Stimulated activated CD4-positive, alpha-beta T cell treated with anti-CD3 and anti-CD28 coated beads, Interleukin-2, amount 100 ng/mL, for 48 hours (primary cell): ENCODE data around the gene MTMR10.

Source experiments
- DNase-seq, 2 donors: peaks; one replicate each; pipeline ENCODE4 v3.0.0-alpha.2; 2020

MTMR10 gene

DNA sequence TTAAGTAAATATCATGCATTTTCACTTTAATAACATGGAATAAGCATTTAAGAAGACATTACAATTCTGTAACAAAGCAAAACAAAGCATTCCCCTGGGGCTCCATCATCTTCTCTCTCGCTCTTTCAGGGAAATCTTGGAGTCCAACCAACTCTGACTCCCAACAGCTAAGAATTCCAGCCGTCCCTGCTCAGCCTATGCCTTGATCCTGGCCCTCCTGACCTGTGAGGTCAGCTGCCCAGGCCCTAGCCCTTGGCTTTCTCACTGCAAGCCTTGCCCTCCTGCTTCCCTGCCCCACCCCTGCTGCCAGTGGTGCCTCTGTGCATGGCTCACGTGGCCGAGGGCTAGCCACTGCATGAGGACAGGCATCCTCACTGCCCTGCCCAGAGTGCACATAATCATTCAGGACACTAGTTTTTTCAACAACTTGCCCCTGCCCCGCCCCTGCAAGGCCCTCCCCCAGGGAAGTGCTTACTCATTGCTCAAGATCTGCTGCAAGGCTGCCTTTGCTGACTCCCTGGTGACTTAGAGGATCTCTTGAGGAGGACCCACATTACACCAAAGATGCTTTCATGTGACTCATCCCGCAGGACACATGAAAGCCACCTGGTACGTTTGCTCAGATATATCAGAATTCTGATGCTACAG is 37.6 kb downstream of the MTMR10 start:
- DNase-seq = no peak

DNA sequence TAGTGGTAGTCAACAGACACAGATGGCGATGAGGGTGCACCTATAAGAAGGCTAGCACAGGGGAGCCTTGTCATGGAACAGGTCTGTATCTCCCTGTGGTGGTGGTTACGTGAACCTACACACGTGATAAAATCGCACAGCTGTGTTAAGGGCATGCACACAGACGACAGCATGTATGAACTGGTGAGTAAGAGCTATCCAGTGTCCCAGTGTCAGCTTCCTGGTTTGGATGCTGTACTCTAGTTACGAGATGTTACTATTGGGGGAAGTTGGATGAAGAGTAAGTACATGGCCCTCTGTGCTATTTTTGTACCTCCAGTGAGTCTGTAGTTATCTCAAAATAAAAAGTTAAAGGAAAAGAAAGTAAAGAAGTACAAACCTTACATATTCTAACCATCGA is 38.2 kb downstream of the MTMR10 start:
- DNase-seq = no peak

DNA sequence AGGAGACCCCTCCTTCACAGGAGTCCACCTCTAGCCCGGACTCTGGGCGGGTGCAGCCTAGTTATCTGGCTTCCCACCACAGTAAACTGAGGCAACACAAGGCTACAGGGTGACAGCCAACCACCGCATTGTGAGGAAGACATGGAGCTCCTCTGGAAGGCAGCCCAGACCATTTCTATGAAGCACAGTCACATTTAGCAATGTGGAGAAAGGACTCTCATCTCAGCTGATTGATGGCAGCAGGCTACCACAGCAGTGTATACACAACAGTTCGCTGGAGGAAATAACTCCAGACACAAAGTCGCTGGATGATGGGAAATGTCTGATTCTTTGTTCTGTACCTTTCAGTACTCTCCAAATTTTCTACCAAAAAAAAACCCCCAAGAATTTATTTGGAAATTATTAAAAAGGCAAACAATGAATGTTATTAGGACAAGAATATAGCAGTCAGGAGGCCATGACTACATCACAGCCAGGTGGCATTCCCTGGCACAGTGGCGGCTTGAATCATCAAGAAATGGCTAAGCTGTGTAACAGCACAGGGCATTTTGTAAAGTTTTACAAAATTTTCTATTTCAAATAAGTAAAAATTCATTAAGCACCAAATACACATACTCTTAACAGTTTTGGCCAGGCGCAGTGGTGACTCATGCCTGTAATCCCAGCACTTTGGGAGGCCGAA is 47.6 kb downstream of the MTMR10 start:
- no peak for DNase-seq

DNA sequence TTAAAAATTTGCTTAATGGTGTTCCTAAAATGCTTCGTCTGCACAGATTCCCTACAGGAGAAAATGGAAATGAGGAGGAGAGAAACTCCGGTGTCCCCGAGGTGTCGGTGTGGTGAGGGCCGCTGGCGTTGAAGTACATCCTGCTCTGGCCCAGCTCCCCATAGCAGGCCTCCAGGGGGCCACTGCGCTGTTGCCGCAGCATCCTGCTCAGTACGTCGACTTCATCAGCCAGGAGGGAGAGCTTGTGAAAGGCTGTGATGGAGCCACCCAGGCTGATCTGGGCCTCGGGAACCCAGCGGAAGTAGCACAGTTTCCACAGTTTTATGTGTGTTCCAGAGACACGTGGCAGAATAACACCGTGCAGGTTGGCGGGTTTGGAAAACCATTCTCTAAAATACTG is 49.9 kb downstream of the MTMR10 start:
- no peak for DNase-seq

DNA sequence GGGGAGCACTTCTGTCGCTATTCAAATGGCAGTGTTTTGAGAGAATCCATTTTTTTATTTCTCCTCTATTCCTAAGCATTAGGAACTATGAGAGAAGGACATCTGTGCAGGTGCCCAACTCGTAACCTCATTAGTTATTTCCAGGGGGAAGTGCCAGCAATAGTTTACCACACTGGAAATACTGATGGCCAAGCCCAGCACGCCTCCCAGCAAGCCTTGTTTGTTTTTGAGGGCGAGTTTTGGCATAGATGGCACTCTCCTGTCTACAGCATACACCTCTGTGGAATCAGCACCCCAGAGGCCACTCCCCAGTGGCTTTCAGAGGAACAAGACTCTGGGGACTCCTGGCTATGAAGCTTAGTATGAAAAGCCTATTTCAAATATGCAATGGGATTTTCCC is 51.1 kb downstream of the MTMR10 start:
- no peak for DNase-seq

DNA sequence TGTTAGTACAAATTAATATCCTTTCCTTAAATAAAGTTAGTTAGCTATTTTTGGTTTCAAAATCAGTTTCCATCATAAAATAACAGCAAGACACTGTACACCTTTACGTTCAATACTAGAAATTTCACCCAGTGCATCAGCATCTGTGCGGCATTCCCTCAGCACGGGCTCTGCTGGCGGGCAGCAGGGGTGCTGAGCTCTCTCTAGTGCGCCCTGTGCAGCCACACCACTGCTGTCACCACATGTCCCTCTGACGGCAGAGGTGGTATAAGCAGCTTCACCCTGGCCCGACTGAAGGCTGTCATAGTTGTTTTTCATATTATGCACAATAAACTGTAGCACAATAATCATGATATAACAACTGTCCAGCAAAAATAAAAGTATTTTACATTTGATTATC is 52.3 kb downstream of the MTMR10 start:
- no peak for DNase-seq

DNA sequence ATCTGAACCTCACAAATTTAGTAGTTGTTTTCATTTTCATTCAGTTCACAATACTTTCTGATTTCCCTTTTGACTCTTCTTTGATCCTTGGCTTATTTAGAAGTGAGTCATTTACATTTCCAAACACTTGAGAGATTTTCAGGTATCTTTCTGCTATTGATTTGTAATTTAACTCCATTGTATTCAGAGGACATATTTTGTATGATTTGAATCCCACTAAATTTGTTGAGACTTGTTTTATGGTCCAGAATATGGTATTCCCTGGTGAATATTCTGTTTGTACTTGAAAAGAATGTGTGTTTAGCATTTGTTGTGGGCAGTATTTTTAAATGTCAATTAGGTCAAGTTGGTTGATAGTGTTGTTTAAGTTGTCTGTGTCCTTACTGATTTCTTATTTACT is 58.1 kb downstream of the MTMR10 start:
- DNase-seq = no peak

DNA sequence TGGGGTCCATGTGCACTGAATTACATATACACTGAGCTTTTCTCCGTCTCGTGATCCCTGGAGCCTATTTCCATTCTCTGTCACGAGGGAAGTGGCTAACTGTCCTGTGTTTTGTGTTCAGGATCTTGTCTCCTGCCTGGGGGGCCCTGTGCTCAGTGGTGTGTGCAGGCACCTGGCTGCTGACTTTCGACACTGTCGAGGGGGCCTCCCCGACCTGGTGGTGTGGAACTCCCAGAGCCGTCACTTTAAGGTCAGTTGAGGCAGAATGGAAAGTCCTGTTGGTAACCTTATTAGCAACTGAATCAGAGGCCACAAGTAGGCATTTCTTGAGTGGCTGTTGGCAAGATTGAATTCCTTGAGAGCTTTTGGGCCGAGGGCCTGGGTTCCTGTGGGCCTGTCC is 61.0 kb downstream of the MTMR10 start:
- no peak for DNase-seq

DNA sequence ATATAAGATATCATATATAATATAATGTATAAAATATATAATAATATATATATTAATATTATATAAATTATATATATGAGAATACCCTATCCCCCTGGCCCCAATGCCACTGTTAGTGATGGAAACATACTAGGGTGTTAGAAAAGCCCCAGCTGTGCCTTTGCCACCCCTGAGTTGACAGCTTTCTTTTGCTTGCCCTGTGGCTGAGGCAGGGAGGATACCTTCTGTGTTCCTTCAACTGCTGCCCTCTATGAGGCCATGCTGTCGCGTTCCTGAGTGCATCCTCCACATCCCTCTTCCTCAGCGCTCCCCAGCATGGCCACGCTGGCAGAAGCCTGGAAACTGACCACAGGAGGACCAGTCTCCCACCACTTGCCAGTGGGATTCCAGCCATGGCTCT is 61.4 kb downstream of the MTMR10 start:
- no peak for DNase-seq

DNA sequence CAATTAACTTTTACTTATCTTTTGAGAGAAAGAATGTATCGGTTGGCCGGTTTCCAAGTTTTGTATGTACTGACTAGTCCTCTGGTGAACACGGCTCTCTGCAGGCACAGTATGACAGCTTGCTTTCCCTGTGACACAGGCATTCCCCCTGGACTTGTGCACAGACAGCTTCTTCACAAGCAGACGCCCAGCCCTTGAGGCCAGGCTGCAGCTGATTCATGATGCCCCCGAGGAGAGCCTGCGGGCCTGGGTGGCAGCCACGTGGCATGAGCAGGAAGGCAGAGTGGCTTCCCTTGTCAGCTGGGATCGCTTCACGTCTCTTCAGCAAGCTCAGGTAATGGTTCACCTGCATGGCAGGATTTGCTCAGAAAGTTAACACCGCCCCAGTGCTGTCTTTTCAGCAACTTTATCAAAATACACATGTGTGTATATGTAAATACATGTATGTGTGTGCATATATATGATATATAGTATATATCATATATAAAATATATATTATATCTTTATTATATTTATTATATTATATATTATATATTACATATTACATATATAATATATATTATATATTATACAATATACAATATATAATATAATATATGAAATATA is 62.3 kb downstream of the MTMR10 start:
- no peak for DNase-seq

DNA sequence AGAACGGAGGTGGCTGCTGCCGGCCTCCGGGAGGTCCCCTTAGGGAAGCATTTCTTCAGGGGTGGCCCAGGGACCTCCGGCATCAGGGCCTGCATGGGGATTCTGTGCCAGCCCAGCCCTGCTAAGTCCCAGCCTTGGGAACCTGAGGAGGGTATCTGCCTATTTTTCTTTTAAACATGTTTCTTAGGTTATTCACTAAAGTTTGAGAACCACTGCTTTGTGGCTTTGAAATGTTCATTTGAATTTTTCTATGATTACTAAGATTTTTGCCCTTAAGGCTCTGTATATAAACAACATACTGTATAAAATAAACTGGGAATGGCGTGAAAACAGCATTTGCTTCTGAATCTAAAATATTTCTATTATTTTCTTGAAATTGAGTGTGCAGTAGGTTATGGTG is 63.4 kb downstream of the MTMR10 start:
- DNase-seq = no peak

DNA sequence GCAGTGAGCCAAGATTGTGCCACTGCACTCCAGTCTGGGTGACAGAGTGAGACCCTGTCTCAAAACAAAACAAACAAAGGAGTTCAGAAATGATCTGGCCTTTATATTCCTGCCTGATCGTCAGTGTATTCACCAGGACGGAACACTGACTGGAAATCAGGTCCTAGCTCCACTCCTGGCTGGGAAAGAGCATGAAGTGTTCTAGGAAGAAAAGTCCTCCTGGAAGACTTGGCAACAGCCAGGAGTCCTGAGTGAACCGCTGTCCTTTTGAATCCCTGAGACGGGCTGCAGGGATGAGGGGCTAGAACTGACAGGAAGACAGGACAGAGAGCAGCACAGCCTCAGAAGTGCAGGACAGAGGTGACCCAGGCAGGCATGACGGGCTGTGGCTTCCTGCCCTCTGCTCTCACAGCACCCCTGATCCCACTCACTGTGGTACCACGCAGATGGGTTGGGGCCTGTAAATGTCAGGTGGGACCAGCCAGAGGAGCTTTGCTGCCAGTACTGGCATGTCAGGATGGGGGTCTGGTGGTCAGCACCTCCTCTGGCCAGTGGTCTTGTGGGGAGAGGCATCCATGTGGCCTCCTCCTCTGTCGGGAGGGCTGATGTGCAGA is 64.2 kb downstream of the MTMR10 start:
- no peak for DNase-seq

DNA sequence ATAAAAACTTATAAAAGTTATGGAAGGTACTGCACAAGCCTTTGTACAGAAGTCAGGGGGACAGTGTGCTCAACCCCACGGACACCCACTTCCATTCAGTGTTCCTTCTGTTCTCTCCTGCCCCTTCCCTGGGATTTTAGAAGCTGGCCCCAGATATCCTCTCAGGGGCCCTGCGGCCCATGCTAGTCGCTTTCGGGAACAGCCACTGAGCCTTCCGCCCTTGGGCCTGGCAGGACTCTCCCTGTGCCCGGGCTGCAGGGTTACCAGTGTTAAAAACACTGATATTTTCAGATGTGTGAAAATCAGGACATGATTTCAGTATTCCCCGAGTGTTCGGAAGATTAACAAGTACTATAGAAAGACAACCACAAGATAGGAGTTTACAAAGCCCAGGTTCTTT is 65.3 kb downstream of the MTMR10 start:
- no peak for DNase-seq

DNA sequence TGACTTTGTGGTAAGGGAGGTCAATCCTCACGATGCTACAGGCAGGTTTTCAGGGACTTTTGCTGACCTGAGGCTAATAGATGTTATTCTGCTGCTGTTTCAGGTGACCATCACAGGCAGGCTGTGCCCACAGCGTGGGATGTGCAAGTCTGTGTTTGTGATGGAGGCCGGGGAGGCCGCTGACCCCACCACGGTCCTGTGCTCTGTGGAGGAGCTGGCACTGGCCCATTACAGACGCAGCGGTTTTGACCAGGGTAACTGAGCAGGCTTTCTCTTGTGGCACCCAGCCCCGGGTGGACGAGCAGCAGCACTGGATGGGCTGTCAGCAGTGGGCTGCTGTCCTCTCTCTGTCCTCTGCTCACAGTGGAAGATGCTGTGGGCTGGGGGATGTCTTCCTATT is 65.7 kb downstream of the MTMR10 start:
- DNase-seq = no peak

DNA sequence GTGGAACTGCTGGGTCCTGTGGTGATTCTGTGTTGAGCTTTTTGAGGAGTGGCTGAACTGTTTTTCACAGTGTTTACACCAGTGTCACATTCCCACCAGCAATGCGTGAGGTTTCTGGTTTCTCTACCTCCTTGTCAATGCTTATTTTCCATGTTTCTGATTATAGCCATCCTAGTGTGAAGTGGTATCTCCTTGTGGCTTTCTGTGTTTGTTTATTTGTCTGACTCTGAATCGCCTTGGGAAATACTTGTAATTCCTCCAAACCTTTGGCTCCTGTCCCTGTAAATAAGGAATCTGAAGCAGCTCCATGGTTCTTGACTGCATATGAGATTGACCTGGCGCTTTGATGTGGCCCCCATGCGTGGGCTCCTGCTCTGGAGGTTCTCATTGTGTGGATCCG is 67.1 kb downstream of the MTMR10 start:
- no peak for DNase-seq

DNA sequence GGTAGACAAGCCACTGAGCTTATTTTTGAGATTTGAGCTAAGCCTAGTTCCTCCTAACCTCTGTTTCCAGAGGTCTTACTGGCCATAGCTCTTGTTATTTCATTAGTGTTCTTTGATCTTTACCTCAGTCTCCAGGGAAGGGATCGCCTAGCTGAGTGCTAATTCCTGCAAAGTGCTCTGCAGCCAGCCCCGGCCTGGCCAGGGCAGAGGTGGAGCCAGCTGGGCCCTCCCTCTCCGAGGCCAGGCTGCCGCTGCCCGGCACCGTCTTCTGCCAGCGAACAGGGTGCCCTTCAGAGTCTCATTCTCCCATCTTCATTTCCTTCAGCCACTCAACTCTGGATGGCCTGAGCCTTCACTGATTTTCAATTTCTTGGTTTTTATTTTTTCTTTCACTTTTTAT is 68.0 kb downstream of the MTMR10 start:
- no peak for DNase-seq

DNA sequence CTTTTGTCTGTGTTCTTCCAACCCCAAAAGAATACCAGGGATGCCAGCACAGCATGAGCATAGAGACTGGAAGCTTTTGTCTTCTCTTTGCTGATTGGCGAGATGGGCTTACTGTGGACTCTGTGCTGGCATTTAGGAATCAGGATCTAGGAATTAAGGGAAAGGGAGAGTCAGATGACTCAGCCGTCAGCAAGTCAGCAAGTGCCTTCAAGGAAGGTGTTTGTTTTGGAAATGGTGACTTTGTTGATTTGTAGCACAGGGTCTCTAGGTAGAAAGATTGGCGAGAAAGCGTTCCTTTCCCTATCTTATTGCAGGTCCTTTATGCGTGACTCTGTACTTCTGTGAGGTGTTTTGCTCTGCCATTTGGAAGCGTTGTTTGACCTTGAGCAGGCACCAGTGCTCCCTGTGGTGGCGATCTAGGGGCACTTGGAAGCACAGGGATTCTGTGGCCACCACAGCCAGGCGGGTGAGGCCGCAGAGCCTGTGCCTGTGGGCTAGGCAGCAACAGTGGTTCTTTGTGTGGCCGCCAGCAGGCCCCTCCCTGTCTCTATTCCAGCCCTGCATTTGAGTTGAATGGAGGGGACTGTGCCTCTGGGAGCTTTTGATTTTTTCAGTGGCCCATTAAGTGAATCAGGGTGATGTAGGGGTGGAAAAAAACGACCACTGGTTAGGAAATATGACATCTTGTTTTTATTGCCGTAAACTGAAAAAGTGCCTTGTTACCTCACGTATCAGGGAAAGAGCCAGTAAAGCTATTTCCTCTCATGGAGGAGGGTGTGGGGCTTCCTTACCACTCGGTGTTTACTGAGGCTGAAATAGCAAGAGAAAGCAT is 68.7 kb downstream of the MTMR10 start:
- no peak for DNase-seq

DNA sequence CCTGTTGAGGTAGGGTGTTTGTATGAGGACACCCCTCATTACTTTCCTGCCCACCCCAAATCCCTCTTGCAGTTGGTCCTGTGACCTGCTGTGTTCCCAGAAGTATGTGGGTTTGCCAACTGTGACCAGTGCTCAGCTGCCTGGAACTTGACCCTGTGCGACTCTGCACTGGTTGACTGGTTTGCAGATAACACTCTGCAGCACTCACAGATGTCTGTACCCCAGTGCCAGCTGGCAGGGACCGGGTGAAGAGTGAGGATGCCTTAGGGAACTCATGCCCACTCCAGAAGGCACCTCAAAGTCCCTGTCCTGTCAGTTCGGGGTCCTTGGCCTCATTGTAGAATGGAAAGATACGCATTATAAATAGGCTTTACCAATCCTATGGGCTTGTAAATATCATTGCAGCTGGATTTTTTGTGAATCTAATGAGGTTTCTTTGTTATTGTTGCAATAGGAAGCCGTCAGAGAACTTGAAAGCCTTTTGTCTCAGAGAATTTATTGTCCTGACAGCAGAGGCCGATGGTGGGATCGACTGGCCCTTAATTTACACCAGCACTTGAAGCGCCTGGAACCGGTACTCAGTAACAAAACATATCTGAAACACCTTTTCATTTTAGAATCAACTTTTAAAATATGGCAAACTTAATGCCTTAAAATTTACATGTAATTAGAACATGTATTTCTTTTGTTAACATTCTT is 69.5 kb downstream of the MTMR10 start:
- DNase-seq = no peak

DNA sequence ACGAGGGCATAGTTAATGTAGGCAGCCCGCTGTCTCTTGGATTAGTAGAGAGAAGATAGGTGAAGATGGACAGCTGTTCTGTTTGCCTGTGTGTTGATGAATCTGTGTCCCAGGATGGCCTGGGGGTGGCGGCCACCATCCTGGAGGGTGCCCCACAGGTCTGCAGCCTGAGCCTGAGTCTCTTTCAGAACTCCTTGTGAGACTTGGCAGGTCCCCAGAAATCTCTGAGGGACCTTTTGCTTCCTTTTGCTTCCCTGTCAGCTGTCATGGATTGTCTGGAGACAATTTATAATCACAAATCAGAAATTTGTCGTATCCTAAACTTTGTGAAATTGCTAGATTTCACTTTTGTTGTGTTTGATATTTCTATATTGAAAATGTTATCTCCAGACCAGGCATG is 70.3 kb downstream of the MTMR10 start:
- DNase-seq = no peak

DNA sequence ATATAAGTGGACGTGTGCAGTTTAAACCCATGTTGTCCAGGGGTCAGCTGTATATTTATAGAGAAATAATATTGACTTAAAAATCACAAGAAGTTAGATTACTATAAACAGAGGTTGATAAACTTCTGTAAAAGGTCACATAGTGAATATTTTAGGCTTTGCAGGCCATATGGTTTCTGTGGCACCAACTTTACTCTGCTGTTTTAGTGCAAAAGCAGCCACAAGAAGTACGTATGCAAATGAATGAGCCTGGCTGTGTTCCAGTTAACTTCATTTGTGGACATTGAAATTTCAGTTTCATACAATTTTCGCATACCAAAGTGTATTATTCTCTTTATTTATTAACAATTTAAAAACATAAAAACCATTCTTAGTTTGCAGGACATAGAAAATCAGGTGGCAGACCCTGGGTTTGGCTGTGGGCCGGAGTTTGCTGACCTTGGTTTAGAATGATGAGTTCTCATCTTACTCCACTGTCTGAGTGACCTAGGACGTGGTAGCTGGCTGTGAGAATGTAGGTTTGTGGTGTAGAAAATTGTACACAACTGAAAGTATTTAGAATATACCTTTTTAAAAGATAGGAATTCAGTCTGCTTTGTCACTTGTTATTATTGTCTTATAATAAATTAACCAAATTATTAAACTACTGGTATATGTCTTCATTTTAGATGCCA is 71.4 kb downstream of the MTMR10 start:
- DNase-seq = no peak

DNA sequence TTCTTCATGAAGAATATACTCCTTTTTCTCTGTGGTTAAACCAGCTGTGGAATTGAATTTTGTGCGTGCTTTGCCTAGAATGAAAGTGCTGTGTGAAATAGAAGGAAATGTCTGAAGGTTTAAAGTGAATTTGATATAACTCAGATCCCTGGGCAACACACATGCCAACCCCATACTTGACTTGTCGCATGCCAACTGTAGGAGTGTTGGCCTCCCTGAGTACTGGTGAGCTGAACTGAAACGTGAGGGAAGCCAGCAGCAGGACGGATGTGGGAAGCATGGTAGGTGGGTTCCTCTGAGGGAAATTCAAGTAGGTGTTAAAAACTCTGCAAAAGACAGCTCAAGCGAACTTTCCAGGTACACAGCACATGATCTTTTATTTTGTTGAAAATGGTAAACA is 73.1 kb downstream of the MTMR10 start:
- DNase-seq = no peak

DNA sequence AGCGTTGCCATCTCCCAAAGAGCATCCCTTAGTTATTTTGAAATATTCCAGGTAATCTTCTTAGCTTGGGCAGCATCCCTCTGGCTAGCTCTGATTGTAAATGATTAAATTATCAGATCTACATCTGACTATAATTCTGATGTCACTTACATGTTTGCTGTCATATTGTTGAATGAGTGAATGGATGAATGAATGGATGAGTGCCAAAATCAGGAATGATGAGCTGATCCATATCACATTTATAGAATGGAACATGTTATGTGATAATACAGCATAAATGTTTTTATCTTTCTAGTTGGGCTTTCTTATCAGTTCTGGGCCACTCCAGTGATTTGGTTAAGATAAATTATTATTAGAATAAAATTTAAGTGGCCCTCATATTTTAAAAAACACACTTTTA is 73.8 kb downstream of the MTMR10 start:
- DNase-seq = no peak
